SK-N-SH (cell line): Measurements from ENCODE around the gene SPTA1. TPM values are rescaled to one million over a fixed set of nuclear protein-coding genes. Genes with fewer than 3 reads are reported as not detected.

Experiments
- CTCF ChIA-PET: fragments of 300-600, 350-600 bp; formaldehyde crosslinking; extraction: SDS; loops from one replicate; lab custom pipeline; 2021; lab: Yijun Ruan, JAX
- POLR2A ChIA-PET: fragments of 350-600 bp; sonication (Branson Sonifier 250); formaldehyde crosslinking; extraction: SDS; loops from one replicate; lab custom pipeline; 2020; ENCODE audit warnings: antibody characterized with exemption, inconsistent platforms; lab: Yijun Ruan, JAX
- DNase-seq: peaks from one replicate; pipeline ENCODE4 v3.0.0; 2012
- H2AFZ ChIP-seq: fragments of 200-600 bp; sonication (generic); 2 replicates; pipeline ENCODE4 v1.8.1; 2016; ENCODE audit warnings: antibody characterized with exemption, mild to moderate bottlenecking, low read depth
- H3F3A ChIP-seq: fragments of 200-600 bp; sonication (generic); replicated peaks from 2 replicates; pipeline ENCODE3; 2016; ENCODE audit warnings: antibody characterized with exemption, mild to moderate bottlenecking; ENCODE audit not compliant: insufficient read depth
- H3K27ac ChIP-seq, 2 experiments: fragments of 200-500 bp in 1 of 2; fragments of 200-600 bp in 1 of 2; sonication (Bioruptor generic) in 1 of 2; sonication (generic), shearing (Covaris generic) in 1 of 2; 2 replicates each; pipeline versions ENCODE4 v1.5.1 to v1.6.1; 2014 to 2016; ENCODE audit warnings: low read depth in 2 of 2, inconsistent platforms in 1 of 2, low read length in 1 of 2, mild to moderate bottlenecking in 1 of 2, mixed read lengths in 1 of 2
- H3K27me3 ChIP-seq: fragments of 200-600 bp; sonication (generic), shearing (Covaris generic); 2 replicates; pipeline ENCODE4 v1.6.1; 2016; ENCODE audit warnings: mixed run types; ENCODE audit not compliant: insufficient read depth
- H3K36me3 ChIP-seq, 2 experiments: fragments of 200-500 bp in 1 of 2; fragments of 200-600 bp in 1 of 2; sonication (Bioruptor generic) in 1 of 2; sonication (generic) in 1 of 2; replicated peaks in 1 of 2; 2 replicates each; pipeline versions ENCODE3 to v1.5.1; 2014 to 2016; ENCODE audit warnings: low read length in 1 of 2, mild to moderate bottlenecking in 1 of 2; ENCODE audit not compliant: insufficient read depth in 2 of 2, control insufficient read depth in 1 of 2
- H3K4me1 ChIP-seq, 2 experiments: fragments of 200-500 bp in 1 of 2; fragments of 200-600 bp in 1 of 2; sonication (Bioruptor generic) in 1 of 2; sonication (generic), shearing (Covaris generic) in 1 of 2; 2 replicates each; pipeline versions ENCODE4 v1.5.1 to v1.6.1; 2014 to 2016; ENCODE audit warnings: low read depth in 1 of 2, low read length in 1 of 2, mixed run types in 1 of 2; ENCODE audit not compliant: insufficient read depth in 2 of 2, control insufficient read depth in 1 of 2
- H3K4me2 ChIP-seq: fragments of 200-600 bp; sonication (generic), shearing (Covaris generic); 2 replicates; pipeline ENCODE4 v1.6.1; 2017; ENCODE audit warnings: mixed run types
- H3K4me3 ChIP-seq, 2 experiments: fragments of 200-500 bp in 1 of 2; fragments of 200-600 bp in 1 of 2; sonication (Bioruptor generic) in 1 of 2; sonication (generic), shearing (Covaris generic) in 1 of 2; 2 replicates each; pipeline versions ENCODE4 v1.5.1 to v1.8.1; 2014 to 2016; ENCODE audit warnings: low read depth in 2 of 2, inconsistent platforms in 1 of 2, low read length in 1 of 2, mild to moderate bottlenecking in 1 of 2, mixed read lengths in 1 of 2, moderate library complexity in 1 of 2
- H3K79me2 ChIP-seq: fragments of 200-600 bp; sonication (generic); 2 replicates; pipeline ENCODE4 v1.8.1; 2017; ENCODE audit warnings: mild to moderate bottlenecking; ENCODE audit not compliant: insufficient read depth
- H3K9ac ChIP-seq: fragments of 200-600 bp; sonication (generic); 2 replicates; pipeline ENCODE4 v1.6.1; 2017; ENCODE audit warnings: mixed run types
- H3K9me2 ChIP-seq: fragments of 200-600 bp; sonication (generic); 2 replicates; pipeline ENCODE4 v1.6.1; 2017; ENCODE audit warnings: mixed run types
- H3K9me3 ChIP-seq: fragments of 200-600 bp; sonication (generic); 2 replicates; pipeline ENCODE4 v1.6.1; 2017; ENCODE audit warnings: mixed run types, mild to moderate bottlenecking, moderate library complexity
- H4K20me1 ChIP-seq: fragments of 200-600 bp; sonication (generic); 2 replicates; pipeline ENCODE4 v1.6.1; 2017; ENCODE audit warnings: mild to moderate bottlenecking, mixed run types; ENCODE audit not compliant: insufficient read depth
- EP300 ChIP-seq, 2 experiments: IDR thresholded peaks; 2 replicates each; pipeline versions ENCODE4 v1.4.0 to v1.6.1; 2012; ENCODE audit warnings: borderline replicate concordance in 1 of 2, low read depth in 1 of 2, low read length in 1 of 2
- FOXM1 ChIP-seq: IDR thresholded peaks from 2 replicates; pipeline ENCODE4 v1.4.0; 2012; ENCODE audit warnings: low read depth, mild to moderate bottlenecking
- GABPA ChIP-seq: IDR thresholded peaks from 2 replicates; pipeline ENCODE4 v1.4.0; 2012; ENCODE audit warnings: low read depth, mild to moderate bottlenecking
- MXI1 ChIP-seq: IDR thresholded peaks from 2 replicates; pipeline ENCODE4 v1.6.1; 2012; ENCODE audit warnings: mild to moderate bottlenecking, low read depth, low read length, improper control_type of control experiment
- NFIC ChIP-seq: IDR thresholded peaks from 2 replicates; pipeline ENCODE4 v1.4.0; 2012; ENCODE audit warnings: borderline replicate concordance
- NRF1 ChIP-seq: IDR thresholded peaks from 2 replicates; pipeline ENCODE4 v1.6.1; 2012; ENCODE audit warnings: low read depth, mild to moderate bottlenecking, low read length
- POLR2AphosphoS5 ChIP-seq: IDR thresholded peaks from 2 replicates; pipeline ENCODE4 v1.6.1; 2012; ENCODE audit warnings: low read depth, low read length
- RCOR1 ChIP-seq: fragments of 150-350 bp; IDR thresholded peaks from 2 replicates; pipeline ENCODE4 v1.6.1; 2017; ENCODE audit warnings: antibody characterized with exemption, low read length
- RXRA ChIP-seq: IDR thresholded peaks from 2 replicates; pipeline ENCODE4 v1.4.0; 2012; ENCODE audit warnings: low read depth, mild to moderate bottlenecking, borderline replicate concordance
- TCF12 ChIP-seq: IDR thresholded peaks from 2 replicates; pipeline ENCODE4 v1.4.0; 2012
- whole genome bisulfite sequencing: methylation state at CpG from one replicate; pipeline ENCODE4 v1.1.6; 2017; ENCODE audit warnings: low lambda C conversion rate; 5-methylcytosine and 5-hydroxymethylcytosine counted together
- polyA plus RNA-seq, 3 experiments: library from polyadenylated mRNA; depleted of rRNA; stranded (reverse); fragments of >200 nt; gene quantifications; 2 replicates each; pipeline ENCODE4 v1.2.3, GENCODE V29; 2012
- TF ChIP-seq, protein P1 (sequence below): IDR thresholded peaks from 2 replicates; pipeline ENCODE4; 2012
- TF ChIP-seq, protein P2 (sequence below): fragments of 200-600 bp; sonication (generic); IDR thresholded peaks from 2 replicates; pipeline ENCODE4 v1.6.1; 2017; ENCODE audit warnings: antibody characterized with exemption, mild to moderate bottlenecking, moderate library complexity
- TF ChIP-seq, protein P3 (sequence below): IDR thresholded peaks from 2 replicates; pipeline ENCODE4 v1.6.1; 2012; ENCODE audit warnings: mild to moderate bottlenecking, low read depth, low read length, moderate library complexity
- TF ChIP-seq, protein P4 (sequence below): IDR thresholded peaks from 2 replicates; pipeline ENCODE4 v1.4.0; 2012; ENCODE audit warnings: low read depth, borderline replicate concordance

SPTA1 gene
- polyA plus RNA-seq, 1 of the 3 experiments (the other 2 are of a cell fraction), result not detected

DNA sequence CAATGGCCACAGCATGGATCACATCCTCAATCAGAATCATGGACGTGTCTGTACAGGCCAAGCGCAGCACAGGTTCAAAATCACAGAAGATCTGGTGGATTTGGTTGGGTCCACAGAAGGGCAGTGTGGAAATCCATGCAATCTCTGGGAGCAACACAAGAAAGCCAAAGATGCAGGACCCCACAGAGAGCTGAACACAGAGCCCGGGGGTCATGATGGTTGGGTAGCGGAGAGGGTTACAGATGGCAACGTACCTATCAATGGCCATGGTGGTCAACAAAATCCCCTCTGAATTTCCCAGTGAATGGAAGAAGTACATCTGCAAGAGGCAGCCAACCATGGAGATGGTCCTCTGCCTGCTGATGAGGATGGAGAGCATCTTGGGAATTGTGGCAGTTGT is 37.9 kb upstream of the SPTA1 start (continued):
- TF ChIP-seq FOXM1 (no peak), NRF1 (no peak), RXRA (no peak), RCOR1 (no peak), POLR2AphosphoS5 (no peak), NFIC (no peak)
- TF ChIP-seq, protein P1, sequence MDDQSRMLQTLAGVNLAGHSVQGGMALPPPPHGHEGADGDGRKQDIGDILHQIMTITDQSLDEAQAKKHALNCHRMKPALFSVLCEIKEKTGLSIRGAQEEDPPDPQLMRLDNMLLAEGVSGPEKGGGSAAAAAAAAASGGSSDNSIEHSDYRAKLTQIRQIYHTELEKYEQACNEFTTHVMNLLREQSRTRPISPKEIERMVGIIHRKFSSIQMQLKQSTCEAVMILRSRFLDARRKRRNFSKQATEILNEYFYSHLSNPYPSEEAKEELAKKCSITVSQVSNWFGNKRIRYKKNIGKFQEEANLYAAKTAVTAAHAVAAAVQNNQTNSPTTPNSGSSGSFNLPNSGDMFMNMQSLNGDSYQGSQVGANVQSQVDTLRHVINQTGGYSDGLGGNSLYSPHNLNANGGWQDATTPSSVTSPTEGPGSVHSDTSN, result no peak
- TF ChIP-seq, all 33 proteins: peak for 0

DNA sequence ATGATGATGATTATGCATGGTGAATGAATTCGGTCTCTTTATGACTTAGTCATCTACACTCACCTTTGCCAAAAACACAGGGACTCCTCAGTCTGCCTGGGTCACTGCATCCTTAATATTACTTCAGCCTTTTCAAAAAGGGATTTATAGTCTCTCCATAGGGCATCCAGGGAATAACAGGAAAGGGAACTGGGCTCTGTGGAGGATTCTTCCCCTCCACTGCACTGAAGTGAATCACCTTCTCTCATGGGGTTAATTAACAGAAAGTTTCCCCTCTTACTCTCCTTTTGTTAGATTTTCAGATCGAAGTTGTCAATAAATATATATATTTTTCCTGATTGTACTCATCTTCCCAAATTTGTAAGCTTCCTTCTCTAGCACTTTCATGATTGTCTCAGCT is 34.1 kb upstream of the SPTA1 start, which contains the start of gene OR6K3:
Gene OR6K3 (minus strand): TSS at position 101 of the 400 bp plus-strand sequence. CDS start 2,605 bp downstream, outside the sequence.
- H3K4me2 ChIP-seq, result no peak within 1 kb of the TSS
- no peaks in the 10 kb centered on the region for H3K9me3 ChIP-seq
- CTCF ChIA-PET, result no interaction called here
- H3K9me2 ChIP-seq, result no peaks in the 10 kb centered on the region
- H3K36me3 ChIP-seq, result no peaks in the 10 kb centered on the region
- POLR2A ChIA-PET, result no interaction called here
- H3K4me3 ChIP-seq, result no peak within 1 kb of the TSS
- H3K27ac ChIP-seq, result no peak within 1 kb of the TSS
- H3K27me3 ChIP-seq, result peaks cover 10% of the 10 kb centered on the region
- no peak within 1 kb of the TSS for H2AFZ ChIP-seq
- no peaks in the 10 kb centered on the region for H4K20me1 ChIP-seq
- TF ChIP-seq, protein P2, sequence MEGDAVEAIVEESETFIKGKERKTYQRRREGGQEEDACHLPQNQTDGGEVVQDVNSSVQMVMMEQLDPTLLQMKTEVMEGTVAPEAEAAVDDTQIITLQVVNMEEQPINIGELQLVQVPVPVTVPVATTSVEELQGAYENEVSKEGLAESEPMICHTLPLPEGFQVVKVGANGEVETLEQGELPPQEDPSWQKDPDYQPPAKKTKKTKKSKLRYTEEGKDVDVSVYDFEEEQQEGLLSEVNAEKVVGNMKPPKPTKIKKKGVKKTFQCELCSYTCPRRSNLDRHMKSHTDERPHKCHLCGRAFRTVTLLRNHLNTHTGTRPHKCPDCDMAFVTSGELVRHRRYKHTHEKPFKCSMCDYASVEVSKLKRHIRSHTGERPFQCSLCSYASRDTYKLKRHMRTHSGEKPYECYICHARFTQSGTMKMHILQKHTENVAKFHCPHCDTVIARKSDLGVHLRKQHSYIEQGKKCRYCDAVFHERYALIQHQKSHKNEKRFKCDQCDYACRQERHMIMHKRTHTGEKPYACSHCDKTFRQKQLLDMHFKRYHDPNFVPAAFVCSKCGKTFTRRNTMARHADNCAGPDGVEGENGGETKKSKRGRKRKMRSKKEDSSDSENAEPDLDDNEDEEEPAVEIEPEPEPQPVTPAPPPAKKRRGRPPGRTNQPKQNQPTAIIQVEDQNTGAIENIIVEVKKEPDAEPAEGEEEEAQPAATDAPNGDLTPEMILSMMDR, result no peak
- TF ChIP-seq, protein P3, sequence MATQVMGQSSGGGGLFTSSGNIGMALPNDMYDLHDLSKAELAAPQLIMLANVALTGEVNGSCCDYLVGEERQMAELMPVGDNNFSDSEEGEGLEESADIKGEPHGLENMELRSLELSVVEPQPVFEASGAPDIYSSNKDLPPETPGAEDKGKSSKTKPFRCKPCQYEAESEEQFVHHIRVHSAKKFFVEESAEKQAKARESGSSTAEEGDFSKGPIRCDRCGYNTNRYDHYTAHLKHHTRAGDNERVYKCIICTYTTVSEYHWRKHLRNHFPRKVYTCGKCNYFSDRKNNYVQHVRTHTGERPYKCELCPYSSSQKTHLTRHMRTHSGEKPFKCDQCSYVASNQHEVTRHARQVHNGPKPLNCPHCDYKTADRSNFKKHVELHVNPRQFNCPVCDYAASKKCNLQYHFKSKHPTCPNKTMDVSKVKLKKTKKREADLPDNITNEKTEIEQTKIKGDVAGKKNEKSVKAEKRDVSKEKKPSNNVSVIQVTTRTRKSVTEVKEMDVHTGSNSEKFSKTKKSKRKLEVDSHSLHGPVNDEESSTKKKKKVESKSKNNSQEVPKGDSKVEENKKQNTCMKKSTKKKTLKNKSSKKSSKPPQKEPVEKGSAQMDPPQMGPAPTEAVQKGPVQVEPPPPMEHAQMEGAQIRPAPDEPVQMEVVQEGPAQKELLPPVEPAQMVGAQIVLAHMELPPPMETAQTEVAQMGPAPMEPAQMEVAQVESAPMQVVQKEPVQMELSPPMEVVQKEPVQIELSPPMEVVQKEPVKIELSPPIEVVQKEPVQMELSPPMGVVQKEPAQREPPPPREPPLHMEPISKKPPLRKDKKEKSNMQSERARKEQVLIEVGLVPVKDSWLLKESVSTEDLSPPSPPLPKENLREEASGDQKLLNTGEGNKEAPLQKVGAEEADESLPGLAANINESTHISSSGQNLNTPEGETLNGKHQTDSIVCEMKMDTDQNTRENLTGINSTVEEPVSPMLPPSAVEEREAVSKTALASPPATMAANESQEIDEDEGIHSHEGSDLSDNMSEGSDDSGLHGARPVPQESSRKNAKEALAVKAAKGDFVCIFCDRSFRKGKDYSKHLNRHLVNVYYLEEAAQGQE, result no peak
- TF ChIP-seq POLR2AphosphoS5 (no peak), MXI1 (no peak), FOXM1 (no peak), RCOR1 (no peak), TCF12 (no peak), GABPA (no peak), RXRA (no peak), EP300 (IDR thresholded peaks at IDR 0.05; ENCODE audit: borderline replicate concordance in 1 of 2, low read depth in 1 of 2, low read length in 1 of 2) (no peak)
- TF ChIP-seq, protein P1, result no peak
- TF ChIP-seq, protein P4, sequence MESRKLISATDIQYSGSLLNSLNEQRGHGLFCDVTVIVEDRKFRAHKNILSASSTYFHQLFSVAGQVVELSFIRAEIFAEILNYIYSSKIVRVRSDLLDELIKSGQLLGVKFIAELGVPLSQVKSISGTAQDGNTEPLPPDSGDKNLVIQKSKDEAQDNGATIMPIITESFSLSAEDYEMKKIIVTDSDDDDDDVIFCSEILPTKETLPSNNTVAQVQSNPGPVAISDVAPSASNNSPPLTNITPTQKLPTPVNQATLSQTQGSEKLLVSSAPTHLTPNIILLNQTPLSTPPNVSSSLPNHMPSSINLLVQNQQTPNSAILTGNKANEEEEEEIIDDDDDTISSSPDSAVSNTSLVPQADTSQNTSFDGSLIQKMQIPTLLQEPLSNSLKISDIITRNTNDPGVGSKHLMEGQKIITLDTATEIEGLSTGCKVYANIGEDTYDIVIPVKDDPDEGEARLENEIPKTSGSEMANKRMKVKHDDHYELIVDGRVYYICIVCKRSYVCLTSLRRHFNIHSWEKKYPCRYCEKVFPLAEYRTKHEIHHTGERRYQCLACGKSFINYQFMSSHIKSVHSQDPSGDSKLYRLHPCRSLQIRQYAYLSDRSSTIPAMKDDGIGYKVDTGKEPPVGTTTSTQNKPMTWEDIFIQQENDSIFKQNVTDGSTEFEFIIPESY, result no peak
- no peaks in the 10 kb centered on the region for H3K79me2 ChIP-seq
- WGBS, result 16% methylated on average over 2 of the region's 2 CpGs
- no peak within 1 kb of the TSS for H3K9ac ChIP-seq
- H3K4me1 ChIP-seq, result no peaks in the 10 kb centered on the region
- DNase-seq, result no peak
- H3F3A ChIP-seq, result no peaks in the 10 kb centered on the region
